ENCODE data around the gene UBAC2. TPM values are rescaled to one million over a fixed set of nuclear protein-coding genes. Genes with fewer than 3 reads are reported as not detected.
A peak's percentile ranks its signal among the peaks of the same experiment; 100 is the strongest.

Gene UBAC2
- total and polyA plus RNA-seq, 2 of the 8 experiments (the other 6 are each of a cell fraction or from before 2014, with no cell fraction given), result 75.9 to 76.9 TPM

GRCh38 chr13:99344610-99345208 lies 144.1 kb downstream of the UBAC2 start:
- H3K79me2 ChIP-seq (ENCODE audit: control insufficient read depth in 1 of 2, insufficient read depth in 2 of 2, low read length in 2 of 2), result no peaks in the 10 kb centered on the region
- peak in 1 of 2 experiments; percentile 11 for DNase-seq (ENCODE audit: low read depth in 1 of 2, low spot score in 2 of 2)
- H3K27ac ChIP-seq (ENCODE audit: low read depth, low read length), result no peak overlapping the region
- H3K4me1 ChIP-seq (replicated peaks in 1 of 4; ENCODE audit: control insufficient read depth in 3 of 4, insufficient read depth in 4 of 4, low read length in 3 of 4), result no peaks in the 10 kb centered on the region
- no peak overlapping the region for H2AFZ ChIP-seq (ENCODE audit: low read length)
- no peak overlapping the region for H2BK120ac ChIP-seq (replicated peaks; ENCODE audit: low read depth, low read length)
- peaks cover 4 to 24% (median 13%) of the 10 kb centered on the region in 4 experiments; a peak in 7 of 8 replicates for H3K36me3 ChIP-seq (ENCODE audit: control insufficient read depth in 2 of 4, insufficient read depth in 4 of 4, low read length in 3 of 4)
- H3K9ac ChIP-seq (replicated peaks in 1 of 4; ENCODE audit: extremely low read depth in 1 of 4, low read depth in 3 of 4, low read length in 3 of 4), result no peak overlapping the region
- H3K79me1 ChIP-seq (ENCODE audit: low read depth, low read length), result no peaks in the 10 kb centered on the region; the same call in 1 of the 2 replicates
- H3K27me3 ChIP-seq (replicated peaks in 1 of 4; ENCODE audit: control insufficient read depth in 3 of 4, extremely low read depth in 1 of 4, insufficient read depth in 3 of 4, low read length in 3 of 4), result no peaks in the 10 kb centered on the region
- H3K23me2 ChIP-seq (ENCODE audit: low read depth, low read length), result no peaks in the 10 kb centered on the region
- no peak overlapping the region for H2BK15ac ChIP-seq (ENCODE audit: low read length)
- no peak overlapping the region for H4K91ac ChIP-seq (replicated peaks; ENCODE audit: insufficient read length, low read length)
- H2BK5ac ChIP-seq (ENCODE audit: low read depth, low read length), result no peak overlapping the region
- H2BK20ac ChIP-seq (ENCODE audit: low read length), result no peak overlapping the region
- no peak overlapping the region for H3K18ac ChIP-seq (ENCODE audit: extremely low read depth, low read length)
- no peak overlapping the region for H2BK12ac ChIP-seq (ENCODE audit: low read depth, low read length)
- H3K23ac ChIP-seq (ENCODE audit: insufficient read length), result no peak overlapping the region
- H3K56ac ChIP-seq (replicated peaks; ENCODE audit: insufficient read length, low read depth, low read length), result no peak overlapping the region
- H3K14ac ChIP-seq (ENCODE audit: insufficient read length), result no peak overlapping the region
- no peak overlapping the region for H3K4me3 ChIP-seq (ENCODE audit: extremely low read depth in 1 of 4, insufficient read depth in 2 of 4, low read depth in 3 of 4, low read length in 4 of 4)
- no peak overlapping the region for H4K5ac ChIP-seq (ENCODE audit: insufficient read length, low read depth, low read length)
- 90% methylated on average over 6 of the region's 6 CpGs; no CpG with 5 or more reads in 1 of the 2 experiments for WGBS, 2 experiments (ENCODE audit: extremely low coverage in 1 of 2, insufficient coverage in 1 of 2, insufficient read length in 1 of 2, insufficient replicate concordance in 2 of 2, low coverage in 1 of 2, low lambda C conversion rate in 2 of 2, missing lambda C conversion rate in 1 of 2)
- no peaks in the 10 kb centered on the region for H3K9me3 ChIP-seq (ENCODE audit: insufficient read depth in 2 of 2, low read depth in 1 of 2, low read length in 1 of 2)
- H2AK5ac ChIP-seq (ENCODE audit: low read depth, low read length), result no peak overlapping the region
- POLR2A ChIA-PET (ENCODE audit: partially characterized antibody), result no interaction called here
- H3K4me2 ChIP-seq (ENCODE audit: insufficient read depth in 1 of 2, low read depth in 2 of 2, low read length in 2 of 2), result no peak overlapping the region
- CTCF ChIA-PET (ENCODE audit: partially characterized antibody), result interaction anchor here (1.2 to 1.7 kb wide), 2 partner anchors 42 to 168 kb away, joined by 6 read pairs; no protein-coding TSS in a partner anchor
- no peak overlapping the region for H3K4ac ChIP-seq (replicated peaks; ENCODE audit: insufficient read length, low read depth, low read length)
- FAIRE-seq, result no peak
- no peak overlapping the region; the same call in 1 of the 2 replicates for H4K8ac ChIP-seq (ENCODE audit: extremely low read depth, insufficient read depth, low read length)
- H4K20me1 ChIP-seq (replicated peaks in 1 of 2; ENCODE audit: control insufficient read depth in 1 of 2, insufficient read depth in 2 of 2, low read length in 2 of 2), result peaks cover 0 to 6% of the 10 kb centered on the region in 2 experiments
- TF ChIP-seq CREB1 (IDR thresholded peaks at IDR 0.05) (no peak), POLR2A (IDR thresholded peaks at IDR 0.05; ENCODE audit: control extremely low read depth in 1 of 2, low read depth in 2 of 2, low read length in 2 of 2) (no peak), MAFK (IDR thresholded peaks at IDR 0.05; ENCODE audit: low read depth, low read length) (no peak), RFX5 (IDR thresholded peaks at IDR 0.05; ENCODE audit: borderline replicate concordance, low read depth, low read length) (no peak), CTBP2 (IDR thresholded peaks at IDR 0.05; ENCODE audit: borderline replicate concordance, insufficient read depth, insufficient read length, low read length) (no peak), SRF (IDR thresholded peaks at IDR 0.05; ENCODE audit: low read depth, low read length) (no peak), SUZ12 (IDR thresholded peaks at IDR 0.05; ENCODE audit: low read length) (no peak), RNF2 (IDR thresholded peaks at IDR 0.05; ENCODE audit: borderline replicate concordance, low read depth, low read length, missing control alignments, poor library complexity, severe bottlenecking) (no peak), YY1 (IDR thresholded peaks at IDR 0.05; ENCODE audit: low read depth, low read length) (no peak), SIRT6 (IDR thresholded peaks at IDR 0.05; ENCODE audit: low read length) (no peak), POLR2AphosphoS5 (IDR thresholded peaks at IDR 0.05; ENCODE audit: low read depth, low read length) (no peak), SP2 (IDR thresholded peaks at IDR 0.05; ENCODE audit: low read length) (no peak)
- TF ChIP-seq, protein P1, sequence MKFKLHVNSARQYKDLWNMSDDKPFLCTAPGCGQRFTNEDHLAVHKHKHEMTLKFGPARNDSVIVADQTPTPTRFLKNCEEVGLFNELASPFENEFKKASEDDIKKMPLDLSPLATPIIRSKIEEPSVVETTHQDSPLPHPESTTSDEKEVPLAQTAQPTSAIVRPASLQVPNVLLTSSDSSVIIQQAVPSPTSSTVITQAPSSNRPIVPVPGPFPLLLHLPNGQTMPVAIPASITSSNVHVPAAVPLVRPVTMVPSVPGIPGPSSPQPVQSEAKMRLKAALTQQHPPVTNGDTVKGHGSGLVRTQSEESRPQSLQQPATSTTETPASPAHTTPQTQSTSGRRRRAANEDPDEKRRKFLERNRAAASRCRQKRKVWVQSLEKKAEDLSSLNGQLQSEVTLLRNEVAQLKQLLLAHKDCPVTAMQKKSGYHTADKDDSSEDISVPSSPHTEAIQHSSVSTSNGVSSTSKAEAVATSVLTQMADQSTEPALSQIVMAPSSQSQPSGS (IDR thresholded peaks at IDR 0.05; ENCODE audit: low read length), result no peak
